ENCODE data around the gene MACROD2. TPM values are rescaled to one million over a fixed set of nuclear protein-coding genes. Genes with fewer than 3 reads are reported as not detected.

Gene MACROD2
- total RNA-seq, 1 donor from 2014 or later = 3.5 TPM

DNA sequence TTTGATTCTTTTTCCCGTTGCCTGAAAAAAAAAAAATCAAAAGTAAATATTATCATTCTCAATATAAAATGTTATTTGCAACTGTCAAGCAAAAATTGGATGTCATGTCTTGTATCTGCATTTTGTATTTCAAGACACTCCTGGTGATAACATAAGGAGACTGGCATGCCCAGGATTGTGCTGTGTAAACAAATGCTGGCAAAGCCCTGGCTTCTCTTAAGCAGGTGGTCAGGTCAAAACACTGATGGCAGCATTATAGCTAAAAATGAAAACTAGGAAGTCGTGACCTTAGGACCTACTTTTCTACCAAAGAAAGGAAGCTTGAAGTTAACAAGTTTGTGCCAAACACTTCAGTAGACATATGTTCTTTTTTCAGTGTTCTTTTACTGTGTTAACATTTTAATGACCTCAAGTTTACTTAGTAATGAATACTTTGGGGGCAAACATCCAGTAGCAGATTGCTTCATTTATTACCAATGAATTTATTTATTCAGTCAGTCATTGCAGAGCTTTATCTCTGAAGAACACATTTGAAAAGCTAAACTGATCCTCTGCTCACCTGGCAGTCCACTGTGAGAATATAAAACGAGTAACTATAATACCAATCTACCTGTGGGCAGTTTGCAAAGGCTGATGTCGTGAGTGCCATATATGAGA is 585.2 kb downstream of the MACROD2 start:
- Histone ChIP-seq H3K4me1 (no peaks in the 10 kb centered on the region), H3K9me3 (no peaks in the 10 kb centered on the region), H3K4me3 (no peak overlapping the region), H3K27ac (no peak overlapping the region), H3K27me3 (no peaks in the 10 kb centered on the region), H3K36me3 (no peaks in the 10 kb centered on the region)
- TF ChIP-seq, protein P1, sequence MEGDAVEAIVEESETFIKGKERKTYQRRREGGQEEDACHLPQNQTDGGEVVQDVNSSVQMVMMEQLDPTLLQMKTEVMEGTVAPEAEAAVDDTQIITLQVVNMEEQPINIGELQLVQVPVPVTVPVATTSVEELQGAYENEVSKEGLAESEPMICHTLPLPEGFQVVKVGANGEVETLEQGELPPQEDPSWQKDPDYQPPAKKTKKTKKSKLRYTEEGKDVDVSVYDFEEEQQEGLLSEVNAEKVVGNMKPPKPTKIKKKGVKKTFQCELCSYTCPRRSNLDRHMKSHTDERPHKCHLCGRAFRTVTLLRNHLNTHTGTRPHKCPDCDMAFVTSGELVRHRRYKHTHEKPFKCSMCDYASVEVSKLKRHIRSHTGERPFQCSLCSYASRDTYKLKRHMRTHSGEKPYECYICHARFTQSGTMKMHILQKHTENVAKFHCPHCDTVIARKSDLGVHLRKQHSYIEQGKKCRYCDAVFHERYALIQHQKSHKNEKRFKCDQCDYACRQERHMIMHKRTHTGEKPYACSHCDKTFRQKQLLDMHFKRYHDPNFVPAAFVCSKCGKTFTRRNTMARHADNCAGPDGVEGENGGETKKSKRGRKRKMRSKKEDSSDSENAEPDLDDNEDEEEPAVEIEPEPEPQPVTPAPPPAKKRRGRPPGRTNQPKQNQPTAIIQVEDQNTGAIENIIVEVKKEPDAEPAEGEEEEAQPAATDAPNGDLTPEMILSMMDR (IDR thresholded peaks at IDR 0.05) = no peak
- intact Hi-C loops (cut with DNase I) = no loop called here
- DNase-seq (ENCODE audit: low spot score in 2 of 2) = no peak

DNA sequence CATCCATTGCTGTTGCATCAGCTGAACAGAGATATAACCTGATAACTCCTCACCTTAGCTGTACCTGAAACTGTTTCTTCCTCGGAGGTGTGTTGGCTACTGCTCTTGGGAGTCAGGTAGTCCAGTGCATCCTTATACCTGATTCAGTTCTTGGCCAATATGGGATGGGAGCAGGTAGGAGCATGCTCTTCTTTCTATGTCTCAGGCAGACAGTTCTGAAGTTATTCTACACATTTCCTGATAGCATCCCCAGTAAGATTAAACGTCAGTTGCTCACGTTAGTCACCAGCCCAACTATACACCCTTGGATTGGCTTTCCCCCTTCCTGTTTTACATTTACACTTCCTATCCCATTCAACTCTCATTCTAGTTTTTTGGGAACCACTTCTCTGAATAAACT is 586.4 kb downstream of the MACROD2 start:
- no peak for DNase-seq (ENCODE audit: low spot score in 2 of 2)
- TF ChIP-seq, protein P1 (IDR thresholded peaks at IDR 0.05) = no peak
- intact Hi-C loops (cut with DNase I) = no loop called here
- Histone ChIP-seq H3K36me3 (no peaks in the 10 kb centered on the region), H3K4me3 (no peak overlapping the region), H3K4me1 (no peaks in the 10 kb centered on the region), H3K27me3 (no peaks in the 10 kb centered on the region), H3K27ac (no peak overlapping the region), H3K9me3 (no peaks in the 10 kb centered on the region)

DNA sequence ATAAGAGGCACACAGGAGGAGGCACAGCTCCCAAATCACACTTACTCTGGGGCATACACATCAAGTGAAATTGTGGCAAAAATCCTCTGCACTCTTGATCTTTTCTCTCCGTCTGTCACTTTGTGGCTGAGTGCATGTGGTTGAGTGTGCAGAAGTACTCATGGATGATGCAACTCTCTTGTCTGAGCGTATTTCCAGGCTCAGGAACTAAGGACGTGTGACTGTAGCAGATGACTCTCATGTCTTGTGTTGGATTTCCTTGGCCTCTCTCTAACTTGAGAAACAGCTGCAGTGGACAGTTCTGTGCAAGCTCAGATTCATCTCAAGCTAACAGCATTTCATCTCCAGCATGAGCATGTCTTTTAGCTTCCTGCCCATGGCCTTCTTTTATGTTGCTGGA is 587.5 kb downstream of the MACROD2 start:
- TF ChIP-seq, protein P1 (IDR thresholded peaks at IDR 0.05) = no peak
- Histone ChIP-seq H3K27ac (no peak overlapping the region), H3K9me3 (no peaks in the 10 kb centered on the region), H3K4me1 (no peaks in the 10 kb centered on the region), H3K36me3 (no peaks in the 10 kb centered on the region), H3K27me3 (no peaks in the 10 kb centered on the region), H3K4me3 (no peak overlapping the region)
- no peak for DNase-seq (ENCODE audit: low spot score in 2 of 2)
- intact Hi-C loops (cut with DNase I) = no loop called here

DNA sequence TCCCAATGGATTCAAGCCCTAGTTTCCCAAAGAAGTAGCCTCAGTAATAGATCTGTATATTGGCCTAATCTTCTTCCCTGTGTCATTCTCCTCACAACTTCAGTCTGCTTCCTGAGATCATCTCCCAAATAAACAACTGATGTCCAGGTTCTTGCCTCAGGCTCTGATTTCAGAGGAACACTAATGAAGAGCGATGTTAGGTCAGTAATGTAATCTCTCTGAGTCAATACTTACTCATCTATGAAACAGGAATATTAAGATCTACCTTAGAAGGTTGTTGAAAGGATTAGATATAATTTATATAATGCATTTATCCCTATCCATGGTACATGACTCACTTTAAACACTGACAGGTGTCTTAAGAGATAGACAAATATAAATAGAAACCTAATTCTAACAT is 588.1 kb downstream of the MACROD2 start:
- TF ChIP-seq, protein P1 (IDR thresholded peaks at IDR 0.05) = no peak
- intact Hi-C loops (cut with DNase I) = no loop called here
- no peak for DNase-seq (ENCODE audit: low spot score in 2 of 2)
- no peaks in the 10 kb centered on the region for H3K27me3 ChIP-seq
- H3K9me3 ChIP-seq = no peaks in the 10 kb centered on the region
- no peak overlapping the region for H3K4me3 ChIP-seq
- no peaks in the 10 kb centered on the region for H3K4me1 ChIP-seq
- H3K36me3 ChIP-seq = no peaks in the 10 kb centered on the region
- no peak overlapping the region for H3K27ac ChIP-seq

DNA sequence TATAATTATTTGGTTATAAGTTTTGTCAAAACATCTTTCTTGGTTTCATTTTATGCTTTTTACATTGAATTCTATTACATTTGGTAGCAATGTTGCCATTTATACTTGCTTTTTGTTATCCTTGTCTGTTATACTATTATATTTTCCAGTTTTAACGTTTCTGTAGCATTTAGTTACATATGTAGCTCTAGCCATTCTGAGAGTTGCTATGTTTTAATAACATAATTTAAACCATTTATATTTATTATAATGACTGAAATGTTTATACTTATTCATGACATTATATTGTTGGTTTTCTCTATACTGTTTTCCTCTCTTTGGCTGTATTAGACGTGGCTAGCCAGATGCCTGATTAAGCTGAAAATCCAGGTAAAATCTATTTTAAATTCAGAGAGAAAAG is 594.1 kb downstream of the MACROD2 start:
- H3K4me3 ChIP-seq = no peak overlapping the region
- TF ChIP-seq, protein P1 (IDR thresholded peaks at IDR 0.05) = no peak
- H3K9me3 ChIP-seq = no peaks in the 10 kb centered on the region
- no peak overlapping the region for H3K27ac ChIP-seq
- DNase-seq (ENCODE audit: low spot score in 2 of 2) = no peak
- intact Hi-C loops (cut with DNase I) = no loop called here
- no peaks in the 10 kb centered on the region for H3K4me1 ChIP-seq
- H3K36me3 ChIP-seq = no peaks in the 10 kb centered on the region
- H3K27me3 ChIP-seq = no peaks in the 10 kb centered on the region

- no peak overlapping the region for H3K27ac ChIP-seq
- no peak overlapping the region for H3K4me3 ChIP-seq
- intact Hi-C loops (cut with DNase I) = no loop called here
- no peaks in the 10 kb centered on the region for H3K4me1 ChIP-seq
- TF ChIP-seq, protein P1 (IDR thresholded peaks at IDR 0.05) = no peak
- no peaks in the 10 kb centered on the region for H3K27me3 ChIP-seq
- H3K36me3 ChIP-seq = no peaks in the 10 kb centered on the region
- H3K9me3 ChIP-seq = no peaks in the 10 kb centered on the region
- DNase-seq (ENCODE audit: low spot score in 2 of 2) = no peak
These were observed 599.7 kb downstream of the MACROD2 start for GRCh38 chr20:14595051-14595450.
